ENCODE results near the gene DCUN1D3.
"Not testable (repeated sequence)": the region's sequence is repeated elsewhere in the genome, so short reads cannot be mapped to it uniquely, and the experiment has no call there.

The DCUN1D3 gene

GRCh38 chr16:20860995-20861394 lies 39.2 kb downstream of the DCUN1D3 start:
- DNase-seq = not testable (repeated sequence)

GRCh38 chr16:20860361-20860760 lies 39.8 kb downstream of the DCUN1D3 start:
- DNase-seq = no peak

- DNase-seq = no peak
Observed at GRCh38 chr16:20859699-20860098, 40.5 kb downstream of the DCUN1D3 start.

- no peak for DNase-seq
Observed at GRCh38 chr16:20859229-20859628, 40.9 kb downstream of the DCUN1D3 start.

- DNase-seq = no peak
Observed at GRCh38 chr16:20857281-20857680, 42.9 kb downstream of the DCUN1D3 start.

GRCh38 chr16:20854963-20855362 lies 45.2 kb downstream of the DCUN1D3 start:
- DNase-seq = no peak

- no peak for DNase-seq
Observed at GRCh38 chr16:20853981-20854620, 46.1 kb downstream of the DCUN1D3 start.

- no peak for DNase-seq
Observed at GRCh38 chr16:20853143-20853542, 47.0 kb downstream of the DCUN1D3 start.

GRCh38 chr16:20851601-20852000 lies 48.6 kb downstream of the DCUN1D3 start:
- DNase-seq = no peak

- no peak for DNase-seq
Observed at GRCh38 chr16:20850981-20851380, 49.2 kb downstream of the DCUN1D3 start.

GRCh38 chr16:20849589-20850390 lies 50.4 kb downstream of the DCUN1D3 start:
- DNase-seq = peak; percentile 88

GRCh38 chr16:20847550-20847949 lies 52.6 kb downstream of the DCUN1D3 start:
- DNase-seq = no peak

GRCh38 chr16:20846551-20846950 lies 53.6 kb downstream of the DCUN1D3 start:
- no peak for DNase-seq

- no peak for DNase-seq
Observed at GRCh38 chr16:20846030-20846429, 54.1 kb downstream of the DCUN1D3 start.

- DNase-seq = no peak
Observed at GRCh38 chr16:20844588-20844987, 55.6 kb downstream of the DCUN1D3 start.

- no peak for DNase-seq
Observed at GRCh38 chr16:20844054-20844453, 56.1 kb downstream of the DCUN1D3 start.

- no peak for DNase-seq
Observed at GRCh38 chr16:20839504-20839903, 60.7 kb downstream of the DCUN1D3 start.

- DNase-seq = no peak
Observed at GRCh38 chr16:20838240-20838639, 61.9 kb downstream of the DCUN1D3 start.

GRCh38 chr16:20833086-20833485 lies 67.1 kb downstream of the DCUN1D3 start:
- DNase-seq = no peak

- DNase-seq = no peak
Observed at GRCh38 chr16:20830372-20830771, 69.8 kb downstream of the DCUN1D3 start.

- no peak for DNase-seq
Observed at GRCh38 chr16:20829536-20829935, 70.6 kb downstream of the DCUN1D3 start.

- DNase-seq = no peak
Observed at GRCh38 chr16:20826039-20826566, 74.1 kb downstream of the DCUN1D3 start.

- no peak for DNase-seq
Observed at GRCh38 chr16:20822521-20823325, 77.4 kb downstream of the DCUN1D3 start.

Data from activated CD8-positive, alpha-beta memory T cell treated with anti-CD3 and anti-CD28 coated beads for 24 hours (primary cell).